HFFc6 (cell line): Measurements from ENCODE around the gene TNFRSF18. TPM values are rescaled to one million over a fixed set of nuclear protein-coding genes. Genes with fewer than 3 reads are reported as not detected.
A peak's percentile ranks its signal among the peaks of the same experiment; 100 is the strongest.

Experiments used
- DNase-seq: peaks from one replicate; pipeline ENCODE4 v3.0.0-alpha.2; 2018
- H3K27ac Mint-ChIP-seq: 2 replicates; pipeline ENCODE4 v1.8.0; 2020; ENCODE audit warnings: mild to moderate bottlenecking, mixed read lengths
- H3K27me3 Mint-ChIP-seq: 2 replicates; pipeline ENCODE4 v1.8.0; 2021; ENCODE audit warnings: mild to moderate bottlenecking, moderate library complexity, mixed read lengths; ENCODE audit not compliant: insufficient read depth
- H3K36me3 Mint-ChIP-seq: 2 replicates; pipeline ENCODE4 v1.8.0; 2021; ENCODE audit warnings: low read depth, mixed read lengths
- H3K4me1 Mint-ChIP-seq: 2 replicates; pipeline ENCODE4 v1.8.0; 2020; ENCODE audit warnings: low read depth, mixed read lengths
- H3K4me3 Mint-ChIP-seq: 2 replicates; pipeline ENCODE4 v1.8.0; 2020; ENCODE audit warnings: mild to moderate bottlenecking, moderate library complexity, mixed read lengths
- H3K9me3 Mint-ChIP-seq: 2 replicates; pipeline ENCODE4 v1.8.0; 2020; ENCODE audit warnings: mild to moderate bottlenecking, mixed read lengths
- CTCF ChIP-seq: fragments of 200-600 bp; sonication (generic); IDR thresholded peaks from 2 replicates; pipeline ENCODE4 v1.5.0; 2021; ENCODE audit warnings: antibody characterized with exemption, mild to moderate bottlenecking
- total RNA-seq, 6 experiments: library from RNA; stranded (reverse); fragmentation: NEBNext Ultra II Directional; extraction: Animal tissue kit (Norgen Biotek cat#: 25700); gene quantifications; 2 replicates in 1 of 6; 3 replicates in 5 of 6; pipeline ENCODE4 v1.2.3, GENCODE V29; 2021

TNFRSF18 gene
- total RNA-seq, 6 experiments from 2014 or later, result not detected

GRCh38 chr1:1191734-1192133, 14.7 kb downstream of the TNFRSF18 start:
- Mint-ChIP-seq H3K4me3 (no peak overlapping the region), H3K27me3 (peaks cover 23% of the 10 kb centered on the region), H3K9me3 (peaks cover 20% of the 10 kb centered on the region), H3K36me3 (peaks cover 14% of the 10 kb centered on the region; the same call in 1 of the 2 replicates), H3K27ac (no peak overlapping the region), H3K4me1 (peaks cover 4% of the 10 kb centered on the region; the same call in 1 of the 2 replicates)
- no peak for TF ChIP-seq CTCF
- no peak for DNase-seq

- Mint-ChIP-seq H3K27me3 (peaks cover 19% of the 10 kb centered on the region), H3K9me3 (peaks cover 6% of the 10 kb centered on the region), H3K27ac (no peak overlapping the region), H3K4me1 (peaks cover 4% of the 10 kb centered on the region; the same call in 1 of the 2 replicates), H3K36me3 (0 out of 2 replicates have a peak, but pooled peaks cover under 1% of the 10 kb centered on the region), H3K4me3 (no peak overlapping the region)
- no peak for TF ChIP-seq CTCF
- no peak for DNase-seq
These were observed 17.3 kb downstream of the TNFRSF18 start for GRCh38 chr1:1189111-1189510.

GRCh38 chr1:1187938-1188337, 18.5 kb downstream of the TNFRSF18 start:
- H3K36me3 Mint-ChIP-seq, result no peaks in the 10 kb centered on the region
- H3K9me3 Mint-ChIP-seq, result peaks cover 6% of the 10 kb centered on the region; the same call in 1 of the 2 replicates
- TF ChIP-seq CTCF, result no peak
- peaks cover 4% of the 10 kb centered on the region; the same call in 1 of the 2 replicates for H3K4me1 Mint-ChIP-seq
- H3K4me3 Mint-ChIP-seq, result no peak overlapping the region
- H3K27ac Mint-ChIP-seq, result no peak overlapping the region
- peak; percentile 9 for DNase-seq
- H3K27me3 Mint-ChIP-seq, result peaks cover 23% of the 10 kb centered on the region

GRCh38 chr1:1185101-1185765, 21.2 kb downstream of the TNFRSF18 start:
- no peak overlapping the region for H3K27ac Mint-ChIP-seq
- peaks cover 4% of the 10 kb centered on the region; the same call in 1 of the 2 replicates for H3K4me1 Mint-ChIP-seq
- peaks cover 11% of the 10 kb centered on the region for H3K27me3 Mint-ChIP-seq
- H3K4me3 Mint-ChIP-seq, result no peak overlapping the region
- no peak for DNase-seq
- TF ChIP-seq CTCF, result no peak
- no peaks in the 10 kb centered on the region for H3K9me3 Mint-ChIP-seq
- H3K36me3 Mint-ChIP-seq, result no peaks in the 10 kb centered on the region

GRCh38 chr1:1183833-1184775, 22.3 kb downstream of the TNFRSF18 start:
- peaks cover 9% of the 10 kb centered on the region for H3K27me3 Mint-ChIP-seq
- H3K4me1 Mint-ChIP-seq, result peaks cover 4% of the 10 kb centered on the region; the same call in 1 of the 2 replicates
- H3K27ac Mint-ChIP-seq, result no peak overlapping the region
- no peaks in the 10 kb centered on the region for H3K9me3 Mint-ChIP-seq
- DNase-seq, result no peak
- no peaks in the 10 kb centered on the region for H3K36me3 Mint-ChIP-seq
- no peak overlapping the region for H3K4me3 Mint-ChIP-seq
- TF ChIP-seq CTCF, result no peak
